Gastroesophageal sphincter (tissue), 3 donors: ENCODE measurements around the gene ENOX1.

Experiments
- POLR2A ChIP-seq, 2 donors: fragments of 450-650 bp; IDR thresholded peaks; one replicate each; pipeline ENCODE4 v1.6.1; 2017; ENCODE audit warnings: antibody characterized with exemption in 2 of 2, mild to moderate bottlenecking in 2 of 2, moderate library complexity in 1 of 2
- POLR2AphosphoS5 ChIP-seq: sonication (generic); formaldehyde crosslinking; IDR thresholded peaks from one replicate; pipeline ENCODE4 v1.6.1; 2017; ENCODE audit warnings: antibody characterized with exemption
- TF ChIP-seq, protein P1 (sequence below), 4 experiments: fragments of 200-600 bp in 2 of 4; fragments of 450-650 bp in 2 of 4; sonication (generic) in 1 of 4; IDR thresholded peaks; one replicate each; pipeline ENCODE4 v1.5.1; 2017 to 2019; ENCODE audit warnings: antibody characterized with exemption in 4 of 4, mild to moderate bottlenecking in 2 of 4, moderate library complexity in 2 of 4

- TF ChIP-seq, protein P1, sequence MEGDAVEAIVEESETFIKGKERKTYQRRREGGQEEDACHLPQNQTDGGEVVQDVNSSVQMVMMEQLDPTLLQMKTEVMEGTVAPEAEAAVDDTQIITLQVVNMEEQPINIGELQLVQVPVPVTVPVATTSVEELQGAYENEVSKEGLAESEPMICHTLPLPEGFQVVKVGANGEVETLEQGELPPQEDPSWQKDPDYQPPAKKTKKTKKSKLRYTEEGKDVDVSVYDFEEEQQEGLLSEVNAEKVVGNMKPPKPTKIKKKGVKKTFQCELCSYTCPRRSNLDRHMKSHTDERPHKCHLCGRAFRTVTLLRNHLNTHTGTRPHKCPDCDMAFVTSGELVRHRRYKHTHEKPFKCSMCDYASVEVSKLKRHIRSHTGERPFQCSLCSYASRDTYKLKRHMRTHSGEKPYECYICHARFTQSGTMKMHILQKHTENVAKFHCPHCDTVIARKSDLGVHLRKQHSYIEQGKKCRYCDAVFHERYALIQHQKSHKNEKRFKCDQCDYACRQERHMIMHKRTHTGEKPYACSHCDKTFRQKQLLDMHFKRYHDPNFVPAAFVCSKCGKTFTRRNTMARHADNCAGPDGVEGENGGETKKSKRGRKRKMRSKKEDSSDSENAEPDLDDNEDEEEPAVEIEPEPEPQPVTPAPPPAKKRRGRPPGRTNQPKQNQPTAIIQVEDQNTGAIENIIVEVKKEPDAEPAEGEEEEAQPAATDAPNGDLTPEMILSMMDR (IDR thresholded peaks at IDR 0.05): no peak
- no peak for TF ChIP-seq POLR2A (IDR thresholded peaks at IDR 0.05)
- TF ChIP-seq POLR2AphosphoS5: no peak
These were observed 423.4 kb downstream of the ENOX1 start for GRCh38 chr13:43363156-43363953.
